ENCODE results near the gene TBCCD1. TPM values are rescaled to one million over a fixed set of nuclear protein-coding genes. Genes with fewer than 3 reads are reported as not detected.

Gene TBCCD1
- total and polyA plus RNA-seq, 2 donors (not counting 3 experiments of a cell fraction or from before 2014, with no cell fraction given): 16.5 to 16.6 TPM

DNA sequence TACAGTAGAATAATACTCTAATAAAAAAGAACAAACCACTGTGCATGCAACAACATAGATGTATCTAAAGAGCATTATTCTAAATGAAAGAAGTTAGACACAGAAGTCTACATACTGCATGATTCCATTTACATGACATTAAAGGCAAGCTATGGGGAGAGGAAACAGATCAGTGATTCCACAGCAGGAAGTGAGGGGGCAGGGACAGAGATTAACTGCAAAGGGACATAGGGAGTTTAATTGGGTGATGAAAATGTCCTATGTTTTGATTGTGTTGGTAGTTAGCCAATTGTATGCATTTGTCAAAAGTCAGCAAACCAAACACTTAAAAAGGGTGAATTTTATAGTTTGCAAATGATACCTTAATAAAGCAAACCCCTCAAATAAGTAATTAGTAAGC lies 36.7 kb downstream of the TBCCD1 start:
- Histone ChIP-seq H3K9me1 (replicated peaks; ENCODE audit: control insufficient read depth, extremely low read depth, insufficient read depth, low read length) (no peaks in the 10 kb centered on the region), H3K79me2 (ENCODE audit: control insufficient read depth, insufficient read depth, low read length) (no peaks in the 10 kb centered on the region), H3K4me1 (ENCODE audit: control insufficient read depth, extremely low read depth, insufficient read depth, low read length) (no peaks in the 10 kb centered on the region), H3K36me3 (ENCODE audit: control insufficient read depth in 2 of 2, extremely low read depth in 1 of 2, insufficient read depth in 2 of 2, low read length in 2 of 2) (no peaks in the 10 kb centered on the region), H3K9ac (replicated peaks; ENCODE audit: extremely low read depth, insufficient read depth, low read length) (no peak overlapping the region), H3K4me2 (ENCODE audit: insufficient read depth, low read length) (no peak overlapping the region), H3K27ac (ENCODE audit: insufficient read depth, low read depth, low read length) (no peak overlapping the region), H3K27me3 (ENCODE audit: control insufficient read depth in 2 of 2, insufficient read depth in 2 of 2, low read length in 2 of 2) (no peaks in the 10 kb centered on the region), H3K4me3 (replicated peaks in 1 of 3; ENCODE audit: insufficient read depth in 1 of 3, low read depth in 1 of 3, low read length in 3 of 3) (no peak overlapping the region), H3K9me3 (replicated peaks; ENCODE audit: control insufficient read depth, insufficient read depth, low read length) (no peaks in the 10 kb centered on the region), H4K20me1 (replicated peaks; ENCODE audit: control insufficient read depth, extremely low read depth, insufficient read depth, low read length) (no peaks in the 10 kb centered on the region), H2AFZ (ENCODE audit: low read depth, low read length) (no peak overlapping the region)
- ChIA-PET POLR2A (no interaction called here), CTCF (interaction anchor here (0.7 kb wide), 1 partner anchor 468 kb away, joined by 4 read pairs; no protein-coding TSS in a partner anchor)
- BruUV-seq (replicated peaks): no TSS peak
- TF ChIP-seq POLR2A (IDR thresholded peaks at IDR 0.05; ENCODE audit: low read depth, low read length) (no peak), EZH2 (IDR thresholded peaks at IDR 0.05; ENCODE audit: borderline replicate concordance, low read depth, low read length, severe bottlenecking) (no peak), JUN (IDR thresholded peaks at IDR 0.05; ENCODE audit: borderline replicate concordance, insufficient read depth, insufficient read length, low read depth) (no peak), FOS (IDR thresholded peaks at IDR 0.05; ENCODE audit: borderline replicate concordance, insufficient read depth, low read length) (no peak), POLR2AphosphoS5 (IDR thresholded peaks at IDR 0.05; ENCODE audit: insufficient read depth, low read depth, low read length) (no peak), GATA2 (IDR thresholded peaks at IDR 0.05; ENCODE audit: insufficient read depth, insufficient read length, low read depth, low read length) (no peak), MYC (IDR thresholded peaks at IDR 0.05; ENCODE audit: low read depth, low read length) (no peak)
- TF ChIP-seq, protein P1, sequence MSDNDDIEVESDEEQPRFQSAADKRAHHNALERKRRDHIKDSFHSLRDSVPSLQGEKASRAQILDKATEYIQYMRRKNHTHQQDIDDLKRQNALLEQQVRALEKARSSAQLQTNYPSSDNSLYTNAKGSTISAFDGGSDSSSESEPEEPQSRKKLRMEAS (IDR thresholded peaks at IDR 0.05; ENCODE audit: insufficient read depth, insufficient read length): no peak
- TF ChIP-seq, protein P2, sequence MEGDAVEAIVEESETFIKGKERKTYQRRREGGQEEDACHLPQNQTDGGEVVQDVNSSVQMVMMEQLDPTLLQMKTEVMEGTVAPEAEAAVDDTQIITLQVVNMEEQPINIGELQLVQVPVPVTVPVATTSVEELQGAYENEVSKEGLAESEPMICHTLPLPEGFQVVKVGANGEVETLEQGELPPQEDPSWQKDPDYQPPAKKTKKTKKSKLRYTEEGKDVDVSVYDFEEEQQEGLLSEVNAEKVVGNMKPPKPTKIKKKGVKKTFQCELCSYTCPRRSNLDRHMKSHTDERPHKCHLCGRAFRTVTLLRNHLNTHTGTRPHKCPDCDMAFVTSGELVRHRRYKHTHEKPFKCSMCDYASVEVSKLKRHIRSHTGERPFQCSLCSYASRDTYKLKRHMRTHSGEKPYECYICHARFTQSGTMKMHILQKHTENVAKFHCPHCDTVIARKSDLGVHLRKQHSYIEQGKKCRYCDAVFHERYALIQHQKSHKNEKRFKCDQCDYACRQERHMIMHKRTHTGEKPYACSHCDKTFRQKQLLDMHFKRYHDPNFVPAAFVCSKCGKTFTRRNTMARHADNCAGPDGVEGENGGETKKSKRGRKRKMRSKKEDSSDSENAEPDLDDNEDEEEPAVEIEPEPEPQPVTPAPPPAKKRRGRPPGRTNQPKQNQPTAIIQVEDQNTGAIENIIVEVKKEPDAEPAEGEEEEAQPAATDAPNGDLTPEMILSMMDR (IDR thresholded peaks at IDR 0.05; ENCODE audit: extremely low read depth in 1 of 2, insufficient read depth in 1 of 2, low read depth in 1 of 2, low read length in 2 of 2): no peak
- DNase-seq (ENCODE audit: low read depth, low spot score) (no peak), FAIRE-seq (no peak)
- dilution Hi-C loops (cut with MboI; ENCODE audit: extremely low pct_ligation_motif_present, low sequenced_read_pairs): no loop called here
- intact Hi-C loops (cut with micrococcal nuclease): no loop called here
